Measurements from ENCODE around the gene TBC1D3B. TPM values are rescaled to one million over a fixed set of nuclear protein-coding genes. Genes with fewer than 3 reads are reported as not detected.

Gene TBC1D3B
- polyA plus RNA-seq, 3 donors from 2014 or later = not detected

Other genes starting within 250 kb of the TBC1D3B start
- gene RDM1, start 245.9 kb downstream of the TBC1D3B start, polyA plus RNA-seq = 1 to 10 TPM in 1 of 3 donors, under 1 TPM in 1, not detected in 1; 0.82 to 1.7 TPM
- gene LYZL6, start 232.9 kb downstream of the TBC1D3B start, polyA plus RNA-seq = not detected
- not detected for gene CCL16, start 195.1 kb downstream of the TBC1D3B start, polyA plus RNA-seq
- not detected for gene CCL14, start 189.9 kb downstream of the TBC1D3B start, polyA plus RNA-seq
- not detected for gene CCL15, start 175.1 kb downstream of the TBC1D3B start, polyA plus RNA-seq
- 1 to 10 TPM in 2 of 3 donors, under 1 TPM in 1; 0.60 to 2.6 (median 2.1) TPM for gene CCL23, start 158.7 kb downstream of the TBC1D3B start, polyA plus RNA-seq
- under 1 TPM in 1 of 3 donors, not detected in 2; 0.24 TPM for gene CCL18, start 112.4 kb downstream of the TBC1D3B start, polyA plus RNA-seq
- gene CCL3, start 86.5 kb downstream of the TBC1D3B start, polyA plus RNA-seq = 100 to 1,000 TPM; 120 to 149 (median 128) TPM
- 1,000 to 10,000 TPM in 1 of 3 donors, 100 to 1,000 TPM in 2; 748 to 1,008 (median 970) TPM for gene CCL4, start 72.8 kb downstream of the TBC1D3B start, polyA plus RNA-seq
- gene CCL3L1, start 20.1 kb upstream of the TBC1D3B start, polyA plus RNA-seq = 10 to 100 TPM in 1 of 3 donors, 1 to 10 TPM in 2; 1.0 to 39.5 (median 2.9) TPM
- gene CCL4L2, start 34.4 kb upstream of the TBC1D3B start, polyA plus RNA-seq = 100 to 1,000 TPM in 1 of 3 donors, 10 to 100 TPM in 2; 30.5 to 129 (median 54.3) TPM
- gene TBC1D3I, start 87.9 kb upstream of the TBC1D3B start, polyA plus RNA-seq = not detected
- gene TBC1D3G, start 147.2 kb upstream of the TBC1D3B start, polyA plus RNA-seq = not detected
- gene TBC1D3H, start 211.8 kb upstream of the TBC1D3B start, polyA plus RNA-seq = not detected